Measurements from ENCODE around the gene CD4. TPM values are rescaled to one million over a fixed set of nuclear protein-coding genes. Genes with fewer than 3 reads are reported as not detected.
A peak's percentile ranks its signal among the peaks of the same experiment; 100 is the strongest.
"Not testable (repeated sequence)": the region's sequence is repeated elsewhere in the genome, so short reads cannot be mapped to it uniquely, and the experiment has no call there.

CD4 gene
- 3.7 TPM for total RNA-seq

- DNase-seq: peak; percentile 35
Measured at GRCh38 chr12:6788972-6789924, at the start of gene CD4. CD4 (plus strand) TSS chr12:6789528; CDS start chr12:6800139, 10,611 bp downstream.

DNA sequence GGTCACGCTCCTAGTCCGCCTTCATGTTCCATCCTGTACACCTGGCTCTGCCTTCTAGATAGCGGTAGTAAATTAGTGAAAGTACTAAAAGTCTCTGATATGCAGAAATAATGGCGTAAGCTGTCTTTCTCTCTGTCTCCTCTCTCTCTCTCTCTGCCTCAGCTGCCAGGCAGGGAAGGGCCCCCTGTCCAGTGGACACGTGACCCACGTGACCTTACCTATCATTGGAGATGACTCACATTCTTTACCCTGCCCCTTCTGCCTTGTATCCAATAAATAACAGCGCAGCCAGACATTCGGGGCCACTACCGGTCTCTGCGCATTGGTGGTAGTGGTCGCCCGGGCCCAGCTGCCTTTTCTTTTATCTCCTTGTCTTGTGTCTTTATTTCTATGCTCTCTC lies 47.2 kb upstream of the CD4 start:
- not testable (repeated sequence) for DNase-seq

GRCh38 chr12:6742834-6743233 lies 46.5 kb upstream of the CD4 start:
- DNase-seq: no peak

- DNase-seq: not testable (repeated sequence)
Measured at GRCh38 chr12:6743300-6743699, 46.0 kb upstream of the CD4 start.

GRCh38 chr12:6745741-6746525 lies 43.4 kb upstream of the CD4 start:
- DNase-seq: no peak

- no peak for DNase-seq
Measured at GRCh38 chr12:6747216-6747615, 42.1 kb upstream of the CD4 start.

GRCh38 chr12:6748761-6749160 lies 40.6 kb upstream of the CD4 start:
- no peak for DNase-seq

DNA sequence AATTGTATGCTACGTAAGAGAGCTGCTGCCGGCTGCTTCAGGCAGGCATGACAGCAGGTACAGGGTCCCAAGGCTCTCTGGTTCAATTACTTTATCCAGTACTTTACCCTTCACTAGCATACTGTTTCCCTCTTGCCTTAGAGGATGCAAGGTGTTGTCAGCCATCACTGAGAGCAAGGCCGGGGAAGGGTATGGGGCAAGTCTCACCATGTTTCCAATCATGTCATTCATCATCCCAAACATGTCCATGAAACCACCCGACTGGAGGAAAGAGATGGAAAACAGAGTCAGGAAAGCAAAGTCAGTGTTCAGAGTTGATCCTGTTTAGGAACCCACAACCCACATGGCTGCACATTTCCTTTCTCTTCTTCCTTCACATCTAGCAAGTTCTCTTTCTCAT lies 38.8 kb upstream of the CD4 start:
- DNase-seq: no peak

DNA sequence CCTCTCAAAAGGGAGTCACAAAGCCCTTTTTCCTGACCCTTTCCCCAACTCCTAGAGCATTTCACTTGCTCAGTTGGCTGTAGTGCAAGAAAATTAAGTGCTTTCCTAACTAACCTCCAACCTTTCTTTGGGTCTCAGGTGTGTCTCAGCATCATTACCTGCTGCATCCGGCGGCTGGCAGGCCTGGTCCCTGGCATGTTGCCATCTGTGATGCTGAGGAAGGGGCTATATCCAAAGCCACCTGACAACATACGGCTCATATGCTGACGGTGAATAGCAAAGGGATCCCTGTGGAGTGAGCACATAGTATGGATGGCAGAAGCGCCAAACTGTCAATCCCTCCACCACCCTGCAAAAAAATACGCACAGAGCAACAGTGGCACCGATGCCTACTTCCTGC lies 37.6 kb upstream of the CD4 start:
- no peak for DNase-seq

GRCh38 chr12:6752167-6752920 lies 37.0 kb upstream of the CD4 start:
- peak; percentile 75 for DNase-seq

GRCh38 chr12:6752921-6753771 lies 36.2 kb upstream of the CD4 start, which contains the start of gene MLF2:
MLF2 (minus strand) TSS chr12:6753141; CDS start chr12:6752334, 807 bp downstream.
- peak; percentile 100 for DNase-seq

DNA sequence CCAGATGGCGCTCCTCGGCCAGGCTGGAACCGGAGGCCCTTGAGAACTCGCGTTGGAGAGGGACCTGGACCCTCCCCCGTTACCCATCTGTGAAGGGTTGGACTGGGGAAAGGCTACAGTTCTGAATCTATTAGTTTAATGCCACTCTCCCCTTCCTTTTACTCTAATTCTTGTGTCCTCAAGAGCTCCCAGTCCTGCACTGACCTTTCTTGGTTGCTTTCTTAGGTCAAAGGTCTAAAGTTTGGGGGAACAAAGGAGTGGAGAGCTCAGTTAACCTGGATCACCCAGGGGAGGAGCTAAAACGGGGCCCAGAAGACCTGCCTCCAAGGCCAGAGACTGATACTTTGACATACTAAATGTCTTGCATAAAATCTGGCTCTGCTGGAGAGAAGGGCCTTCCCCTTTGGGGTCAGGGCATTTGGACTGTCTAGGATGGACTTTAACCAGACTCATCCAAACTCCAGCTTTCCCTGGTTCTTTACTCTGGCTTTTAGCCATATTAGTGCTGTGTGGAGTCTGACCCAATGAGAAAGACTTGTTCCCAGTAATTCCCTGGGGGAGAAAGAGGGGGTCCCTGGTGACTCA lies 35.5 kb upstream of the CD4 start:
- no peak for DNase-seq

DNA sequence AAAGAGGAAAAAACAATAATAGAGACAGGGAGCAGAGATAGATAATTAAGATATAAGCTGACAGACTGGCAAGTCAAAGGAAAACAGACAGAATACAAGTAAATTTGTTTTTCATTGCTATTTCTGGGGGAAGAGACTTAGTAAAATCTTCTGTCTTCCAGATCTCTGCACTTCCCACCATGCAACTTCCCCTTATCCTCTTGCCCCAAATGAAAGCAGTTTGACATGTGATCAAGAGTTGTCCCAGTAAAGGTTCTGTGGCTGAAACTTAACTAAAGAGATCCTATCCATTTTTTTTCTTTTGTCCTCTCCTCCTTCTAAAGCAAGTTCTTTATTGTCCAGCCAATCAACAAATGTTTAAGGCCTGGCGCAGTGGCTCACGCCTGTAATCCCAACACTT lies 34.9 kb upstream of the CD4 start:
- no peak for DNase-seq

DNA sequence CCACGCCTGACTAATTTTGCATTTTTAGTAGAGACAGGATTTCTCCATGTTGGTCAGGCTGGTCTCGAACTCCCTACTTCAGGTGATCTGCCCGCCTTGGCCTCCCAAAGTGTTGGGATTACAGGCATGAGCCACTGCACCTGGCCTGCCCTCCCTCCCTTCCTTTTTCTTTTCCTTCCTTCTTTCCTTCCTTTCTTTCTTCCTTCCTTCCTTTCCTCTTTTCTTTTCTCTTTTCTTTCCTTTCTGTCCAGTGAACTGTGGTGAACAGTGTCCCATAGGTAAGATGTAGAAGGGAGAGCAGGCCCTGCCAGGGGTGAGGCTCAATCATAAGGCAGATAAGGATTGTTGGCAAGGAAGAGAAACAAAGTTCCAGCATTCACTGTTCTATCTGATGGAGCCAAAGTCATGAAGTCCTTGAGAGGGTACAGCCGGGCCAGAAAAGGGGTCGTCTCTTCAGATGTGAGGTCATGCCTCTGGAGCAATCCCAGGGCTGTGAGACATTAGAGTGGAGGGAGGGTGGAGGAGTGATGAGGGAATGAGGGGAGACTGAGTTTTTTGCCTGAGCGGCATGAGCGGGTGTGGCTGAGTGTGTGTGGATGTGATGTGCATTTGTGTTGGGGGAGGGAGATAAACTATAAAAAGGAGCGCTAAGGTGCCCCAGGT lies 32.2 kb upstream of the CD4 start:
- DNase-seq: no peak

GRCh38 chr12:6758506-6759095 lies 30.7 kb upstream of the CD4 start:
- no peak for DNase-seq

DNA sequence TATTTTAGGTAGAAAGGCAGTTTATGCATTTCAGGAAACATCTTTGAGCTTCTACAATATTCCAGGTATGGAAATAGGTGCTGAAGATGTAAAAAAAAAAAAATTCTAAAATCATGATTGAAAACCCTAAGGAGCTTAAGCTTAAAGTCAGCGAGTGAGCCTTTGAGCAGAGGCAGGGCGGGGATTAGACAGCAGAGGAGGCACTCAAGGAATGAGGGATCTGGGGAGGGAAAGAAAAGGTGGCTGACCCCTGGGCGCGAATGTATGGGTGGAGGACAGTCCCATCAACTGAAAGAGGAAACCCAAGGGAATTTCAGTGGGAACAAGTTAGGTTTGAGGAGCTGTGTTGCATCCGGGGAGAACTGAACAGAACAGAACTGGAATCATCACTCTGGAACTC lies 29.6 kb upstream of the CD4 start:
- DNase-seq: no peak

- DNase-seq: no peak
Measured at GRCh38 chr12:6763380-6763779, 25.9 kb upstream of the CD4 start.

DNA sequence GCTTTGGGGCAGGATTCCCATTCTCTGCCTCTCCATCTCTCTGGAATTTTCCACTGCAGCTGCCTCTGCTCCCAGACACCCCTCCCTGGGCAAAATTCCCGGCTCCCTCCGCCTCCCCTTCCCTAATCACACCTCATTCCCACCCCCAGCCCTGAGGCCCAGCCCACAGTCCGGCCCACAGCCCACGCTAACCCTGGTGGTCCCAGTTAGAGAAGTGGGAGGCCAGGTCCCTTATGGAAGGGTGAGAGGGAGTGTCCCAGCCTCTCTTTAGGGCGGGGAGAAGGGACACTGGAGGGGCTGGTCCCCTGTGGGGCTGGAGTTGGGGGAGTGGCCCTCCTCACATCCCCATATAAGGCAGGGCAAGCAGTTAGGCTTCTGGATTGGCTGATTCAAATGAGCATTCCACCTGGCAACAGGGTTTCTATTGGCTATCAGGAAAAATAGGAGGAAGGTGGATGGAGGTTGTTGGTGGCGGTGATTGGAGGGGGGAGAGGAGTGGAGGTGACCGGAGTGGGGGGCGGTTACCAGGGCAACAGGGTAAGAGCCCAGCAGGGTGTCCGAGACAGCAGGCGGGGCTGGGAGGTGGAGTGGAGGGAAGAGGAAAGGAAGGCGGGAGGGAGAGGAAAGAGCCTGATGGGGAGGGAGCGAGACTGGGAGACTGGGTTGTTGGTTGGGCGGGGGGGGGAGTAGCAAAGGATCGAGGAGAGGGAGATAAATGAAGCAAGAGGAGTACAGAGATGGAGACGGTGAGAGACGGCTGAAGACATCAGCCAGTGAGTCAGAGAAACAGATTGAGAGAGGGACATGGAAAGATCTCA lies 25.1 kb upstream of the CD4 start:
- peak; percentile 99 for DNase-seq

DNA sequence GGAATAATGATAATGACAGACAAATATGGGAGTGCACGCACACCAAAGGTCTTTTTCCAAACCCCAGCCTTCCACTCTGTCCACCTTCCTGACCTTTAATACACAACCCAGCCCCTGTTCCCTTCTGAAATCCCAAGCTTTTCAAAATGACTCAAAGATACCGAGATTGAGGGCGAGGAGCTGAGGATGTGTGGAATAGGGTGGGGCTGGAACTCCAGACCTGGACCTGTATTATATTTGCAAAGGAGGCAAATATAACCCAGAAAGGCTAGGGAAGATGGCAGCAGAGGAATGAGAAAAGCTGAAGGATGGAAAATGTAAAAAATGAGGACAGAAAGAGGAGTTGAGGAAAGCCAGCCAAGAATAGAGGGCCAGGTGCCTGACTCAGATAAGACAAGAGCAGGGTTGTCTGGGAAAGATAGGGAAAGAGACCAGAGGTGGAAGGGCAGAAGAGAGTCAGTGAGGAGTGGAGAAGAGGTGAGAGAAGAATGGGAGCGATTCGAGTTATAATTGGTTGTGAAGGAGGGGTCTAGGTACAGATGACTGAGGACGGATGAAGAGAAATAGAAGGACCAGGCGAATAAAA lies 24.2 kb upstream of the CD4 start:
- no peak for DNase-seq
